Ovary (tissue), 9 donors: ENCODE measurements around the gene CASP10. TPM values are rescaled to one million over a fixed set of nuclear protein-coding genes. Genes with fewer than 3 reads are reported as not detected.

Experiments
- DNase-seq, 5 donors: peaks; one replicate each; pipeline ENCODE4 v3.0.0-alpha.2; 2019 to 2020
- H3K27ac ChIP-seq, 2 donors: fragments of 200-600 bp; one replicate each; pipeline versions ENCODE4 v1.5.1 to v1.8.0; 2019 to 2022
- H3K27me3 ChIP-seq: fragments of 200-600 bp; one replicate; pipeline ENCODE4 v1.8.0; 2022
- H3K36me3 ChIP-seq: fragments of 200-600 bp; sonication (generic); one replicate; pipeline ENCODE4 v1.5.1; 2019
- H3K4me1 ChIP-seq: one replicate; pipeline ENCODE4 v1.8.1; 2013; ENCODE audit warnings: mild to moderate bottlenecking, moderate library complexity; ENCODE audit not compliant: insufficient read depth
- H3K4me3 ChIP-seq: fragments of 200-600 bp; sonication (generic); one replicate; pipeline ENCODE4 v1.5.1; 2017
- H3K9me3 ChIP-seq, 2 donors: fragments of 200-600 bp in 1 of 2; sonication (generic) in 1 of 2; one replicate each; pipeline versions ENCODE4 v1.5.1 to v1.8.1; 2013 to 2019; ENCODE audit warnings: mild to moderate bottlenecking in 1 of 2, moderate library complexity in 1 of 2
- CTCF ChIP-seq, 3 donors: fragments of 450-650 bp in 2 of 3; fragments of 200-600 bp in 1 of 3; IDR thresholded peaks; one replicate each; pipeline versions ENCODE4 v1.5.1 to v1.8.0; 2016 to 2022; ENCODE audit warnings: antibody characterized with exemption in 3 of 3, mild to moderate bottlenecking in 1 of 3
- EP300 ChIP-seq: sonication (generic); formaldehyde crosslinking; IDR thresholded peaks from one replicate; pipeline ENCODE4 v1.6.1; 2017; ENCODE audit warnings: antibody characterized with exemption
- POLR2A ChIP-seq: fragments of 450-650 bp; IDR thresholded peaks from one replicate; pipeline ENCODE4 v1.6.1; 2017; ENCODE audit warnings: antibody characterized with exemption, mild to moderate bottlenecking, moderate library complexity
- WGBS, 3 donors: extraction: QIAGEN DNeasy Blood & Tissue Kit in 1 of 3; methylation state at CpG; one replicate each; pipeline versions ENCODE4 v1.1.5 to v1.1.7; 2013 to 2017; 5-methylcytosine and 5-hydroxymethylcytosine counted together
- intact Hi-C, 4 donors: fragments of 100-400 bp; cut with DNase I; formaldehyde crosslinking; loops; one replicate each; pipeline versions ENCODE4 v1.11.0 to v1.15.1; 2022 to 2023
- polyA plus RNA-seq, 2 donors: library from polyadenylated mRNA; stranded (reverse); fragments of 200-250 nt in 1 of 2; fragments of 350-450 nt in 1 of 2; fragmentation: Illumina TruSeq in 1 of 2; extraction: RNeasy Lipid Tissue Mini Kit (QIAGEN cat#74804) in 1 of 2; gene quantifications; one replicate each; pipeline ENCODE4 v1.2.3, GENCODE V29; 2013 to 2014
- total RNA-seq, 7 donors: library from RNA; depleted of rRNA in 2 of 7; stranded (reverse); fragments of >200 nt in 2 of 7; fragmentation: NEBNext Ultra II Directional in 3 of 7; extraction: Animal tissue kit (Norgen Biotek cat#: 25700) in 3 of 7; gene quantifications; one replicate each; pipeline versions ENCODE4 v1.1.0 to v1.2.4, GENCODE V29; 2016 to 2023
- donor health status: DM: no; HTN: no; CAD: no; lungs with moderate emphysema.
- donor health status: DM: no; HTN: no; CAD: no.
- donor health status: Bipolar disorder and iron deficiency.
- donor health status: DM: yes; HTN: yes; CAD: no.
- donor health status: DM: no; HTN: no; CAD: no.
- donor health status: DM: yes; HTN: yes; CAD: no.

CASP10 gene
- total and polyA plus RNA-seq, 9 donors = 2.1 to 19.0 (median 3.8) TPM

- no peak for DNase-seq
- Histone ChIP-seq H3K4me1 (no peaks in the 10 kb centered on the region), H3K27ac (no peak overlapping the region), H3K4me3 (no peak overlapping the region), H3K9me3 (no peaks in the 10 kb centered on the region), H3K36me3 (no peaks in the 10 kb centered on the region), H3K27me3 (no peaks in the 10 kb centered on the region)
- intact Hi-C loops = no loop called here
- TF ChIP-seq CTCF (IDR thresholded peaks at IDR 0.05) (no peak), POLR2A (no peak), EP300 (no peak)
- 86 to 89% (median 87%) methylated on average over 5 of the region's 5 CpGs for WGBS, 3 donors
Measured at GRCh38 chr2:201244829-201245228, 61.9 kb downstream of the CASP10 start.

GRCh38 chr2:201246280-201246679, 63.3 kb downstream of the CASP10 start:
- no peak overlapping the region for H3K4me3 ChIP-seq
- TF ChIP-seq EP300 = no peak
- no peak for TF ChIP-seq POLR2A
- TF ChIP-seq CTCF (IDR thresholded peaks at IDR 0.05) = no peak
- H3K9me3 ChIP-seq = no peaks in the 10 kb centered on the region
- intact Hi-C loops = no loop called here
- no peaks in the 10 kb centered on the region for H3K4me1 ChIP-seq
- H3K27me3 ChIP-seq = no peaks in the 10 kb centered on the region
- 55 to 81% (median 77%) methylated on average over 4 of the region's 4 CpGs for WGBS, 3 donors
- no peak for DNase-seq
- no peaks in the 10 kb centered on the region for H3K36me3 ChIP-seq
- no peak overlapping the region for H3K27ac ChIP-seq

- H3K27ac ChIP-seq = no peak overlapping the region
- H3K27me3 ChIP-seq = no peaks in the 10 kb centered on the region
- H3K9me3 ChIP-seq = no peaks in the 10 kb centered on the region
- DNase-seq = no peak
- intact Hi-C loops = no loop called here
- H3K36me3 ChIP-seq = no peaks in the 10 kb centered on the region
- H3K4me3 ChIP-seq = no peak overlapping the region
- no peaks in the 10 kb centered on the region for H3K4me1 ChIP-seq
- 91% methylated on average over 6 of the region's 6 CpGs for WGBS, 3 donors
- TF ChIP-seq EP300 (no peak), CTCF (IDR thresholded peaks at IDR 0.05) (no peak), POLR2A (no peak)
Measured at GRCh38 chr2:201248288-201248844, 65.4 kb downstream of the CASP10 start.

- Histone ChIP-seq H3K27ac (no peak overlapping the region), H3K9me3 (no peaks in the 10 kb centered on the region), H3K27me3 (no peaks in the 10 kb centered on the region), H3K36me3 (no peaks in the 10 kb centered on the region), H3K4me3 (no peak overlapping the region), H3K4me1 (peaks cover 2% of the 10 kb centered on the region)
- WGBS, 3 donors = 59 to 85% (median 76%) methylated on average over 2 of the region's 2 CpGs
- intact Hi-C loops = no loop called here
- TF ChIP-seq CTCF (IDR thresholded peaks at IDR 0.05) = no peak
- TF ChIP-seq EP300 = no peak
- TF ChIP-seq POLR2A = no peak
- no peak for DNase-seq
Measured at GRCh38 chr2:201249889-201250288, 66.9 kb downstream of the CASP10 start.
